ENCODE measurements around the gene DTNBP1.

DTNBP1 gene

GRCh38 chr6:15577550-15578171 lies 85.2 kb downstream of the DTNBP1 start:
- Mint-ChIP-seq H3K4me1 (ENCODE audit: low read depth) (peaks cover 4% of the 10 kb centered on the region), H3K9me3 (no peaks in the 10 kb centered on the region), H3K27me3 (ENCODE audit: low read depth) (no peaks in the 10 kb centered on the region), H3K36me3 (ENCODE audit: low read depth) (no peaks in the 10 kb centered on the region), H3K27ac (no peak overlapping the region), H3K4me3 (no peak overlapping the region)

GRCh38 chr6:15577106-15577505 lies 85.7 kb downstream of the DTNBP1 start:
- H3K4me1 Mint-ChIP-seq (ENCODE audit: low read depth), result peaks cover 4% of the 10 kb centered on the region
- H3K36me3 Mint-ChIP-seq (ENCODE audit: low read depth), result no peaks in the 10 kb centered on the region
- no peak overlapping the region for H3K27ac Mint-ChIP-seq
- H3K27me3 Mint-ChIP-seq (ENCODE audit: low read depth), result no peaks in the 10 kb centered on the region
- no peak overlapping the region for H3K4me3 Mint-ChIP-seq
- no peaks in the 10 kb centered on the region for H3K9me3 Mint-ChIP-seq

GRCh38 chr6:15575357-15576033 lies 87.3 kb downstream of the DTNBP1 start:
- no peaks in the 10 kb centered on the region for H3K9me3 Mint-ChIP-seq
- no peaks in the 10 kb centered on the region for H3K36me3 Mint-ChIP-seq (ENCODE audit: low read depth)
- H3K27me3 Mint-ChIP-seq (ENCODE audit: low read depth), result no peaks in the 10 kb centered on the region
- H3K4me1 Mint-ChIP-seq (ENCODE audit: low read depth), result peaks cover 4% of the 10 kb centered on the region
- H3K4me3 Mint-ChIP-seq, result no peak overlapping the region
- H3K27ac Mint-ChIP-seq, result no peak overlapping the region

- no peak overlapping the region for H3K27ac Mint-ChIP-seq
- peaks cover 4% of the 10 kb centered on the region for H3K4me1 Mint-ChIP-seq (ENCODE audit: low read depth)
- H3K27me3 Mint-ChIP-seq (ENCODE audit: low read depth), result no peaks in the 10 kb centered on the region
- H3K36me3 Mint-ChIP-seq (ENCODE audit: low read depth), result no peaks in the 10 kb centered on the region
- H3K9me3 Mint-ChIP-seq, result no peaks in the 10 kb centered on the region
- H3K4me3 Mint-ChIP-seq, result no peak overlapping the region
Measured at GRCh38 chr6:15574486-15574885, 88.3 kb downstream of the DTNBP1 start.

GRCh38 chr6:15574023-15574422 lies 88.8 kb downstream of the DTNBP1 start:
- no peaks in the 10 kb centered on the region for H3K9me3 Mint-ChIP-seq
- H3K27ac Mint-ChIP-seq, result no peak overlapping the region
- H3K4me3 Mint-ChIP-seq, result no peak overlapping the region
- H3K27me3 Mint-ChIP-seq (ENCODE audit: low read depth), result no peaks in the 10 kb centered on the region
- H3K4me1 Mint-ChIP-seq (ENCODE audit: low read depth), result peaks cover 4% of the 10 kb centered on the region
- H3K36me3 Mint-ChIP-seq (ENCODE audit: low read depth), result no peaks in the 10 kb centered on the region

GRCh38 chr6:15573384-15573783 lies 89.4 kb downstream of the DTNBP1 start:
- H3K36me3 Mint-ChIP-seq (ENCODE audit: low read depth), result no peaks in the 10 kb centered on the region
- H3K9me3 Mint-ChIP-seq, result no peaks in the 10 kb centered on the region
- H3K4me3 Mint-ChIP-seq, result no peak overlapping the region
- no peaks in the 10 kb centered on the region for H3K27me3 Mint-ChIP-seq (ENCODE audit: low read depth)
- no peak overlapping the region for H3K27ac Mint-ChIP-seq
- H3K4me1 Mint-ChIP-seq (ENCODE audit: low read depth), result peaks cover 4% of the 10 kb centered on the region

GRCh38 chr6:15572296-15573016 lies 90.4 kb downstream of the DTNBP1 start:
- Mint-ChIP-seq H3K27me3 (ENCODE audit: low read depth) (no peaks in the 10 kb centered on the region), H3K4me1 (ENCODE audit: low read depth) (peaks cover 4% of the 10 kb centered on the region), H3K27ac (no peak overlapping the region)

GRCh38 chr6:15570171-15570570 lies 92.7 kb downstream of the DTNBP1 start:
- Mint-ChIP-seq H3K4me1 (ENCODE audit: low read depth) (no peaks in the 10 kb centered on the region), H3K36me3 (ENCODE audit: low read depth) (no peaks in the 10 kb centered on the region), H3K4me3 (no peak overlapping the region), H3K9me3 (no peaks in the 10 kb centered on the region), H3K27me3 (ENCODE audit: low read depth) (no peaks in the 10 kb centered on the region), H3K27ac (no peak overlapping the region)

More at GRCh38 chr6:15572296-15573016, 90.4 kb downstream of the DTNBP1 start:
- no peak overlapping the region for H3K4me3 Mint-ChIP-seq
- no peaks in the 10 kb centered on the region for H3K36me3 Mint-ChIP-seq (ENCODE audit: low read depth)
- H3K9me3 Mint-ChIP-seq, result no peaks in the 10 kb centered on the region

GRCh38 chr6:15569035-15569995 lies 93.5 kb downstream of the DTNBP1 start:
- Mint-ChIP-seq H3K27ac (no peak overlapping the region), H3K4me3 (no peak overlapping the region), H3K36me3 (ENCODE audit: low read depth) (no peaks in the 10 kb centered on the region)

GRCh38 chr6:15562977-15563376 lies 99.9 kb downstream of the DTNBP1 start:
- Mint-ChIP-seq H3K9me3 (no peaks in the 10 kb centered on the region), H3K27ac (no peak overlapping the region), H3K4me1 (ENCODE audit: low read depth) (no peaks in the 10 kb centered on the region), H3K36me3 (ENCODE audit: low read depth) (no peaks in the 10 kb centered on the region), H3K4me3 (no peak overlapping the region), H3K27me3 (ENCODE audit: low read depth) (no peaks in the 10 kb centered on the region)

More at GRCh38 chr6:15569035-15569995, 93.5 kb downstream of the DTNBP1 start:
- Mint-ChIP-seq H3K9me3 (no peaks in the 10 kb centered on the region), H3K27me3 (ENCODE audit: low read depth) (no peaks in the 10 kb centered on the region), H3K4me1 (ENCODE audit: low read depth) (no peaks in the 10 kb centered on the region)

GRCh38 chr6:15561447-15562199 lies 101.2 kb downstream of the DTNBP1 start:
- H3K27ac Mint-ChIP-seq, result no peak overlapping the region
- no peaks in the 10 kb centered on the region for H3K36me3 Mint-ChIP-seq (ENCODE audit: low read depth)

GRCh38 chr6:15560713-15561112 lies 102.1 kb downstream of the DTNBP1 start:
- H3K4me3 Mint-ChIP-seq, result no peak overlapping the region
- no peak overlapping the region for H3K27ac Mint-ChIP-seq
- H3K36me3 Mint-ChIP-seq (ENCODE audit: low read depth), result no peaks in the 10 kb centered on the region
- H3K9me3 Mint-ChIP-seq, result no peaks in the 10 kb centered on the region
- H3K4me1 Mint-ChIP-seq (ENCODE audit: low read depth), result no peaks in the 10 kb centered on the region
- no peaks in the 10 kb centered on the region for H3K27me3 Mint-ChIP-seq (ENCODE audit: low read depth)

More at GRCh38 chr6:15561447-15562199, 101.2 kb downstream of the DTNBP1 start:
- no peaks in the 10 kb centered on the region for H3K27me3 Mint-ChIP-seq (ENCODE audit: low read depth)
- no peaks in the 10 kb centered on the region for H3K9me3 Mint-ChIP-seq
- H3K4me3 Mint-ChIP-seq, result no peak overlapping the region
- H3K4me1 Mint-ChIP-seq (ENCODE audit: low read depth), result no peaks in the 10 kb centered on the region

- no peaks in the 10 kb centered on the region for H3K4me1 Mint-ChIP-seq (ENCODE audit: low read depth)
- no peak overlapping the region for H3K27ac Mint-ChIP-seq
- no peaks in the 10 kb centered on the region for H3K27me3 Mint-ChIP-seq (ENCODE audit: low read depth)
Measured at GRCh38 chr6:15557174-15557573, 105.7 kb downstream of the DTNBP1 start.

More at GRCh38 chr6:15557174-15557573, 105.7 kb downstream of the DTNBP1 start:
- Mint-ChIP-seq H3K9me3 (no peaks in the 10 kb centered on the region), H3K4me3 (no peak overlapping the region), H3K36me3 (ENCODE audit: low read depth) (no peaks in the 10 kb centered on the region)

Measured in T-helper 1 cell treated with Interleukin-12 subunit alpha and Interleukin-12 subunit beta and Interleukin-4 antibody, amounts not matched to agents 30 μg/mL and 1 μg/mL, for 36 hours (primary cell).